Measurements from ENCODE around the gene ACVR1C. TPM values are rescaled to one million over a fixed set of nuclear protein-coding genes. Genes with fewer than 3 reads are reported as not detected.

The ACVR1C gene
- total and polyA plus RNA-seq, 2 of the 8 experiments (the other 6 are each of a cell fraction or from before 2014, with no cell fraction given) = 0.21 to 0.52 TPM

GRCh38 chr2:157587576-157587975 lies 41.1 kb downstream of the ACVR1C start:
- Histone ChIP-seq H2BK20ac (ENCODE audit: low read length) (no peak overlapping the region), H3K27me3 (replicated peaks in 1 of 4; ENCODE audit: control insufficient read depth in 3 of 4, extremely low read depth in 1 of 4, insufficient read depth in 3 of 4, low read length in 3 of 4) (no peaks in the 10 kb centered on the region), H2BK120ac (replicated peaks; ENCODE audit: low read depth, low read length) (no peak overlapping the region), H3K56ac (replicated peaks; ENCODE audit: insufficient read length, low read depth, low read length) (no peak overlapping the region), H2AK5ac (ENCODE audit: low read depth, low read length) (no peak overlapping the region), H3K4me1 (replicated peaks in 1 of 4; ENCODE audit: control insufficient read depth in 3 of 4, insufficient read depth in 4 of 4, low read length in 3 of 4) (no peaks in the 10 kb centered on the region), H4K91ac (replicated peaks; ENCODE audit: insufficient read length, low read length) (no peak overlapping the region), H4K20me1 (replicated peaks in 1 of 2; ENCODE audit: control insufficient read depth in 1 of 2, insufficient read depth in 2 of 2, low read length in 2 of 2) (no peaks in the 10 kb centered on the region), H3K9me3 (ENCODE audit: insufficient read depth in 2 of 2, low read depth in 1 of 2, low read length in 1 of 2) (no peaks in the 10 kb centered on the region), H4K8ac (ENCODE audit: extremely low read depth, insufficient read depth, low read length) (no peak overlapping the region), H3K14ac (ENCODE audit: insufficient read length) (no peak overlapping the region), H3K79me2 (ENCODE audit: control insufficient read depth in 1 of 2, insufficient read depth in 2 of 2, low read length in 2 of 2) (no peaks in the 10 kb centered on the region), H4K5ac (ENCODE audit: insufficient read length, low read depth, low read length) (no peak overlapping the region), H3K9ac (replicated peaks in 1 of 4; ENCODE audit: extremely low read depth in 1 of 4, low read depth in 3 of 4, low read length in 3 of 4) (no peak overlapping the region), H2BK12ac (ENCODE audit: low read depth, low read length) (no peak overlapping the region), H3K4ac (replicated peaks; ENCODE audit: insufficient read length, low read depth, low read length) (no peak overlapping the region), H3K23ac (ENCODE audit: insufficient read length) (no peak overlapping the region), H2BK15ac (ENCODE audit: low read length) (no peak overlapping the region), H3K4me3 (ENCODE audit: extremely low read depth in 1 of 4, insufficient read depth in 2 of 4, low read depth in 3 of 4, low read length in 4 of 4) (no peak overlapping the region), H3K27ac (ENCODE audit: low read depth, low read length) (no peak overlapping the region), H2AFZ (ENCODE audit: low read length) (no peak overlapping the region), H3K4me2 (ENCODE audit: insufficient read depth in 1 of 2, low read depth in 2 of 2, low read length in 2 of 2) (no peak overlapping the region), H3K18ac (ENCODE audit: extremely low read depth, low read length) (no peak overlapping the region), H2BK5ac (ENCODE audit: low read depth, low read length) (no peak overlapping the region), H3K79me1 (ENCODE audit: low read depth, low read length) (no peaks in the 10 kb centered on the region), H3K23me2 (ENCODE audit: low read depth, low read length) (no peaks in the 10 kb centered on the region), H3K36me3 (ENCODE audit: control insufficient read depth in 2 of 4, insufficient read depth in 4 of 4, low read length in 3 of 4) (no peaks in the 10 kb centered on the region)
- WGBS, 2 experiments (ENCODE audit: extremely low coverage in 1 of 2, insufficient coverage in 1 of 2, insufficient read length in 1 of 2, insufficient replicate concordance in 2 of 2, low coverage in 1 of 2, low lambda C conversion rate in 2 of 2, missing lambda C conversion rate in 1 of 2) = 83% methylated on average over 1 of the region's 1 CpG; no CpG with 5 or more reads in 1 of the 2 experiments
- FAIRE-seq = no peak
- ChIA-PET POLR2A (ENCODE audit: partially characterized antibody) (no interaction called here), CTCF (ENCODE audit: partially characterized antibody) (interaction anchor here (0.6 to 1.2 kb wide), 3 partner anchors 32 to 1145 kb away, joined by 3 read pairs; partner anchors contain the start of gene ACVR1C)
- TF ChIP-seq BRCA1 (IDR thresholded peaks at IDR 0.05; ENCODE audit: low read depth, low read length) (no peak), BCL11A (IDR thresholded peaks at IDR 0.05; ENCODE audit: low read depth in 2 of 2, low read length in 2 of 2) (no peak), RFX5 (IDR thresholded peaks at IDR 0.05; ENCODE audit: borderline replicate concordance, low read depth, low read length) (no peak), CREB1 (IDR thresholded peaks at IDR 0.05) (no peak), RBBP5 (IDR thresholded peaks at IDR 0.05; ENCODE audit: borderline replicate concordance, low read depth, low read length) (no peak), POLR2A (IDR thresholded peaks at IDR 0.05; ENCODE audit: control extremely low read depth in 1 of 2, low read depth in 2 of 2, low read length in 2 of 2) (no peak), ZNF274 (IDR thresholded peaks at IDR 0.05; ENCODE audit: borderline replicate concordance, extremely low read depth, low read length) (no peak)
- no peak for DNase-seq (ENCODE audit: low read depth in 1 of 2, low spot score in 2 of 2)

All from H1 (cell line).